Body of pancreas (tissue), 4 donors: ENCODE results near the gene ROBO1.
"Not testable (repeated sequence)": the region's sequence is repeated elsewhere in the genome, so short reads cannot be mapped to it uniquely, and the experiment has no call there.

Source experiments
- POLR2A ChIP-seq, 3 donors: fragments of 450-650 bp; IDR thresholded peaks; one replicate each; pipeline ENCODE4 v1.6.1; 2016; ENCODE audit warnings: antibody characterized with exemption in 3 of 3, mild to moderate bottlenecking in 2 of 3
- TF ChIP-seq, protein P1 (sequence below), 7 experiments: fragments of 450-650 bp in 4 of 7; fragments of 200-600 bp in 3 of 7; sonication (generic) in 3 of 7; IDR thresholded peaks; one replicate each; pipeline ENCODE4 v1.5.1; 2016 to 2019; ENCODE audit warnings: antibody characterized with exemption in 7 of 7

DNA sequence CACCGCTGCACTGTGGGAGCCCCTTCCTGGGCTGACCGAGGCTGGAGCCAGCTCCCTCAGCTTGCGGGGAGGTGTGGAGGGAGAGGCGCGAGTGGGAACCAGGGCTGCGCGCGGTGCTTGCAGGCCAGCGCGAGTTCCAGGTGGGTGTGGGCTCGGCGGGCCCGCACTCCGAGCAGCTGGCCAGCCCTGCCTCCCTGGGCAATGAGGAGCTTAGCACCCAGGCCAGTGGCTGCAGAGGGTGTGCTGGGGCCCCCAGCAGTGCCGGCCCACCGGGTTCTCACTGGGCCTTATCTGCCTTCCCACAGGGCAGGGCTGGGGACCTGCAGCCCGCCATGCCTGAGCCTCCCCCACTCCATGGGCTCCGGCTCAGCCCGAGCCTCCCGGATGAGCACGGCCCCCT is 594.5 kb downstream of the ROBO1 start:
- TF ChIP-seq, protein P1, sequence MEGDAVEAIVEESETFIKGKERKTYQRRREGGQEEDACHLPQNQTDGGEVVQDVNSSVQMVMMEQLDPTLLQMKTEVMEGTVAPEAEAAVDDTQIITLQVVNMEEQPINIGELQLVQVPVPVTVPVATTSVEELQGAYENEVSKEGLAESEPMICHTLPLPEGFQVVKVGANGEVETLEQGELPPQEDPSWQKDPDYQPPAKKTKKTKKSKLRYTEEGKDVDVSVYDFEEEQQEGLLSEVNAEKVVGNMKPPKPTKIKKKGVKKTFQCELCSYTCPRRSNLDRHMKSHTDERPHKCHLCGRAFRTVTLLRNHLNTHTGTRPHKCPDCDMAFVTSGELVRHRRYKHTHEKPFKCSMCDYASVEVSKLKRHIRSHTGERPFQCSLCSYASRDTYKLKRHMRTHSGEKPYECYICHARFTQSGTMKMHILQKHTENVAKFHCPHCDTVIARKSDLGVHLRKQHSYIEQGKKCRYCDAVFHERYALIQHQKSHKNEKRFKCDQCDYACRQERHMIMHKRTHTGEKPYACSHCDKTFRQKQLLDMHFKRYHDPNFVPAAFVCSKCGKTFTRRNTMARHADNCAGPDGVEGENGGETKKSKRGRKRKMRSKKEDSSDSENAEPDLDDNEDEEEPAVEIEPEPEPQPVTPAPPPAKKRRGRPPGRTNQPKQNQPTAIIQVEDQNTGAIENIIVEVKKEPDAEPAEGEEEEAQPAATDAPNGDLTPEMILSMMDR (IDR thresholded peaks at IDR 0.05): not testable (repeated sequence)
- not testable (repeated sequence) for TF ChIP-seq POLR2A (IDR thresholded peaks at IDR 0.05)
